T-cell (primary cell): ENCODE measurements around the gene NCR3LG1. TPM values are rescaled to one million over a fixed set of nuclear protein-coding genes. Genes with fewer than 3 reads are reported as not detected.

ENCODE experiments used
- ATAC-seq, 4 experiments: fragments of 200-7000 bp in 3 of 4; fragments of 150-1000 bp in 1 of 4; cut with Tn5 transposase; replicated peaks in 1 of 4; 1 replicate in 3 of 4; 2 replicates in 1 of 4; pipeline ENCODE4 v1.10.0; 2021; ENCODE audit warnings: moderate library complexity in 3 of 4, mild to moderate bottlenecking in 2 of 4, moderate number of reproducible peaks in 1 of 4
- CTCF ChIA-PET, 2 donors: fragments of 300-600 bp; sonication (Branson Sonifier 250); formaldehyde crosslinking; loops; one replicate each; lab custom pipeline; 2022; ENCODE audit warnings: antibody characterized with exemption in 2 of 2; lab: Charles Lee
- POLR2A ChIA-PET, 2 donors: fragments of 300-600 bp; sonication (Branson Sonifier 250); formaldehyde crosslinking; loops; one replicate each; lab custom pipeline; 2022; ENCODE audit warnings: antibody characterized with exemption in 2 of 2; lab: Charles Lee
- DNase-seq, 35 experiments: peaks; one replicate each; pipeline versions ENCODE4 v3.0.0 to v3.0.0-alpha.2; 2013 to 2023
- H3K27ac ChIP-seq: one replicate; pipeline ENCODE4 v1.5.1; 2013; ENCODE audit warnings: low read length
- H3K27me3 ChIP-seq, 2 experiments: replicated peaks in 1 of 2; 1 replicate in 1 of 2; 2 replicates in 1 of 2; pipeline versions ENCODE4 v1.6.1 to v1.7.0; 2013; ENCODE audit warnings: low read length in 1 of 2, mixed read lengths in 1 of 2; ENCODE audit not compliant: control insufficient read depth in 2 of 2, insufficient read depth in 2 of 2; ENCODE audit errors: extremely low read depth in 1 of 2
- H3K36me3 ChIP-seq, 2 donors: 1 replicate in 1 of 2; 2 replicates in 1 of 2; pipeline versions ENCODE4 v1.6.1 to v1.7.0; 2013; ENCODE audit warnings: low read length in 1 of 2; ENCODE audit not compliant: control insufficient read depth in 2 of 2, insufficient read depth in 1 of 2; ENCODE audit errors: extremely low read depth in 1 of 2
- H3K4me1 ChIP-seq, 2 experiments: 1 replicate in 1 of 2; 2 replicates in 1 of 2; pipeline versions ENCODE4 v1.6.1 to v1.7.0; 2013; ENCODE audit warnings: low read length in 2 of 2, mixed read lengths in 1 of 2; ENCODE audit not compliant: insufficient read depth in 2 of 2, control insufficient read depth in 1 of 2; ENCODE audit errors: extremely low read depth in 1 of 2
- H3K4me3 ChIP-seq, 2 donors: 1 replicate in 1 of 2; 2 replicates in 1 of 2; pipeline versions ENCODE4 v1.5.1 to v1.7.0; 2013; ENCODE audit warnings: mild to moderate bottlenecking in 2 of 2, low read length in 1 of 2, moderate library complexity in 1 of 2; ENCODE audit not compliant: control insufficient read depth in 1 of 2; ENCODE audit errors: extremely low read depth in 1 of 2
- H3K9me3 ChIP-seq: 2 replicates; pipeline ENCODE4 v1.7.0; 2013
- H3K27ac Mint-ChIP-seq, 2 donors: one replicate each; pipeline ENCODE4 v1.8.0; 2020 to 2021; ENCODE audit warnings: mild to moderate bottlenecking in 2 of 2, mixed read lengths in 2 of 2
- H3K27me3 Mint-ChIP-seq, 2 donors: one replicate each; pipeline ENCODE4 v1.8.0; 2021 to 2022; ENCODE audit warnings: mixed read lengths in 2 of 2
- H3K36me3 Mint-ChIP-seq: one replicate; pipeline ENCODE4 v1.8.0; 2021; ENCODE audit warnings: mixed read lengths
- H3K4me1 Mint-ChIP-seq, 3 donors: one replicate each; pipeline ENCODE4 v1.8.0; 2020 to 2022; ENCODE audit warnings: mixed read lengths in 3 of 3, mild to moderate bottlenecking in 1 of 3
- H3K4me3 Mint-ChIP-seq, 3 donors: one replicate each; pipeline ENCODE4 v1.8.0; 2020 to 2022; ENCODE audit warnings: mild to moderate bottlenecking in 3 of 3, mixed read lengths in 3 of 3, moderate library complexity in 3 of 3
- H3K9me3 Mint-ChIP-seq, 3 donors: one replicate each; pipeline ENCODE4 v1.8.0; 2020 to 2022; ENCODE audit warnings: mixed read lengths in 3 of 3
- WGBS: methylation state at CpG from one replicate; pipeline ENCODE4 v1.1.5; 2013; ENCODE audit warnings: missing lambda C conversion rate; ENCODE audit not compliant: insufficient coverage; 5-methylcytosine and 5-hydroxymethylcytosine counted together
- total RNA-seq, 35 experiments: library from RNA in 6 of 35; stranded (reverse) in 6 of 35; fragments of 120-200 nt in 1 of 35; gene quantifications; one replicate each; pipeline versions ENCODE4 v1.2.1 to v1.2.4 and lab custom pipeline; 2013 to 2026

Gene NCR3LG1
- total RNA-seq, 5 donors from 2014 or later (not counting 1 experiment from before 2014, with no cell fraction given) = 1.8 to 3.6 (median 2.6) TPM

GRCh38 chr11:17368551-17368950 is 17.0 kb downstream of the NCR3LG1 start:
- Mint-ChIP-seq H3K27me3 (no peaks in the 10 kb centered on the region), H3K36me3 (peaks cover 62% of the 10 kb centered on the region), H3K9me3 (peaks cover 22 to 41% (median 38%) of the 10 kb centered on the region in 3 donors), H3K4me1 (no peaks in the 10 kb centered on the region), H3K4me3 (no peak overlapping the region), H3K27ac (no peak overlapping the region)
- Histone ChIP-seq H3K36me3 (peaks cover 0 to 14% of the 10 kb centered on the region in 2 donors), H3K4me3 (no peak overlapping the region), H3K27me3 (no peaks in the 10 kb centered on the region), H3K4me1 (no peaks in the 10 kb centered on the region), H3K27ac (no peak overlapping the region), H3K9me3 (no peaks in the 10 kb centered on the region)
- WGBS = 100% methylated on average over 1 of the region's 3 CpGs
- ATAC-seq (no peak), DNase-seq (no peak)
- POLR2A ChIA-PET = no interaction called here
- CTCF ChIA-PET = no interaction called here

DNA sequence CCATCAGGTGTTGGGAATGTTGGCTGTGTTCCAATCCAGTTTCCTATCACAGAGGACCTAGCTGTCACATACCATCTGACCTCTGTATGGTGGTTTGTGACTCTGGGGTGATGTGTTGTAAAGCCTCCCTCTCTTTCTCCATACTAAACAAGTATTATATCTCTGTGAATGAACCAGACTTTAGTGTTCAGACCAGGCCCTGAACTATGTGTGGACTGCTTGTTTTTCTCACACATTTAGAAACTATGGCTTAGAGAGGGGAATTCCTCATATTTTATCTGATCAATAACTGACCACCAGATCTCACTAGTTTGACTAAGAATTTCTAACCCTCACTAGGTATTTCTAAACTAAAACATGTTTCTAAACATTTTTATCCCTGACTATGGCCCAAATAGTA is 17.5 kb downstream of the NCR3LG1 start:
- Histone ChIP-seq H3K4me1 (no peaks in the 10 kb centered on the region), H3K9me3 (no peaks in the 10 kb centered on the region), H3K27ac (no peak overlapping the region), H3K27me3 (no peaks in the 10 kb centered on the region), H3K4me3 (no peak overlapping the region), H3K36me3 (peaks cover 0 to 14% of the 10 kb centered on the region in 2 donors)
- POLR2A ChIA-PET = interaction anchor here in 1 of 2 donors (0.6 kb wide), 1 partner anchor 79 kb away, joined by 3 read pairs; no protein-coding TSS in a partner anchor
- no peaks in the 10 kb centered on the region for H3K4me1 Mint-ChIP-seq
- DNase-seq (no peak), ATAC-seq (no peak)
- H3K4me3 Mint-ChIP-seq = no peak overlapping the region
- H3K36me3 Mint-ChIP-seq = peaks cover 66% of the 10 kb centered on the region
- H3K27ac Mint-ChIP-seq = no peak overlapping the region
- H3K9me3 Mint-ChIP-seq = peaks cover 22 to 41% (median 38%) of the 10 kb centered on the region in 3 donors
- H3K27me3 Mint-ChIP-seq = no peaks in the 10 kb centered on the region
- CTCF ChIA-PET = interaction anchor here in 1 of 2 donors (0.9 kb wide), 1 partner anchor 14 kb away, joined by 4 read pairs; no protein-coding TSS in a partner anchor

DNA sequence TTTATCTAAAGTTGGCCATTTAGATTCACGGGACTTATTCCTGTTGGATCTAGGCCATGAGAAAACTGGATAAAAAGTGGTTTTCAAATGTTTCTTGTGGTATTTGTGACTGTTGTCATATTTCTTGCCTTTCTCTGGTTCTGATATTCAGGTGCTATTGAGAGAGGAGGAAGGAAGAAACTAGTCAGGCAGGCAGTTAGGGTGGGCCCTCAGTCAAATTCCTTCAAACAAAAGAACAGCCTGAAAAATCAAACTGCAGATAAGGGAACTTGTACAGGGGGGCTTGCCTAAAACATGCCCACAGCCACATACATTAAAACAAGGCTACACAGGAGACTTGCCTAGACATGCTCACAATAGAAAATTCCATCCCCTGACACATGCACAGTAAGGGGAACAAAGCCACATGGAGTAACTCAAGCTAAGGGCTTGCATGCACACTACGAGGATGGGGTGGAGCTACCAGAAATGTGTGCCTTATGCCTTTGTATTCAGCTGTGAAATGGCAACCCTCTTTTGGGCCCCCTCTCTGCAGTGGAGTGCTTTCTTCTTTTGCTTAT is 18.2 kb downstream of the NCR3LG1 start:
- H3K36me3 ChIP-seq = peaks cover 0 to 14% of the 10 kb centered on the region in 2 donors
- no peaks in the 10 kb centered on the region for H3K4me1 Mint-ChIP-seq
- CTCF ChIA-PET = interaction anchor here in 1 of 2 donors (0.9 kb wide), 1 partner anchor 13 kb away, joined by 4 read pairs; no protein-coding TSS in a partner anchor
- H3K4me3 Mint-ChIP-seq = no peak overlapping the region
- H3K27ac ChIP-seq = no peak overlapping the region
- H3K36me3 Mint-ChIP-seq = peaks cover 69% of the 10 kb centered on the region
- no peaks in the 10 kb centered on the region for H3K27me3 Mint-ChIP-seq
- no peak for ATAC-seq
- no peak overlapping the region for H3K27ac Mint-ChIP-seq
- H3K9me3 Mint-ChIP-seq = peaks cover 22 to 41% (median 38%) of the 10 kb centered on the region in 3 donors
- POLR2A ChIA-PET = no interaction called here
- H3K27me3 ChIP-seq = no peaks in the 10 kb centered on the region
- H3K4me1 ChIP-seq = no peaks in the 10 kb centered on the region
- no peak overlapping the region for H3K4me3 ChIP-seq
- 92% methylated on average over 2 of the region's 2 CpGs for WGBS
- DNase-seq = no peak
- no peaks in the 10 kb centered on the region for H3K9me3 ChIP-seq

- no peaks in the 10 kb centered on the region for H3K4me1 Mint-ChIP-seq
- peaks cover 0 to 14% of the 10 kb centered on the region in 2 donors for H3K36me3 ChIP-seq
- CTCF ChIA-PET = no interaction called here
- no peak overlapping the region for H3K27ac ChIP-seq
- no peaks in the 10 kb centered on the region for H3K9me3 ChIP-seq
- H3K27me3 Mint-ChIP-seq = no peaks in the 10 kb centered on the region
- peaks cover 22 to 41% (median 38%) of the 10 kb centered on the region in 3 donors for H3K9me3 Mint-ChIP-seq
- WGBS = no CpG with 5 or more reads among the region's 3 CpGs
- peaks cover 65% of the 10 kb centered on the region for H3K36me3 Mint-ChIP-seq
- POLR2A ChIA-PET = no interaction called here
- H3K27me3 ChIP-seq = no peaks in the 10 kb centered on the region
- H3K27ac Mint-ChIP-seq = no peak overlapping the region
- H3K4me3 Mint-ChIP-seq = no peak overlapping the region
- no peak for DNase-seq
- no peak for ATAC-seq
- H3K4me3 ChIP-seq = no peak overlapping the region
- H3K4me1 ChIP-seq = no peaks in the 10 kb centered on the region
These were observed 20.0 kb downstream of the NCR3LG1 start for GRCh38 chr11:17371614-17372013.

DNA sequence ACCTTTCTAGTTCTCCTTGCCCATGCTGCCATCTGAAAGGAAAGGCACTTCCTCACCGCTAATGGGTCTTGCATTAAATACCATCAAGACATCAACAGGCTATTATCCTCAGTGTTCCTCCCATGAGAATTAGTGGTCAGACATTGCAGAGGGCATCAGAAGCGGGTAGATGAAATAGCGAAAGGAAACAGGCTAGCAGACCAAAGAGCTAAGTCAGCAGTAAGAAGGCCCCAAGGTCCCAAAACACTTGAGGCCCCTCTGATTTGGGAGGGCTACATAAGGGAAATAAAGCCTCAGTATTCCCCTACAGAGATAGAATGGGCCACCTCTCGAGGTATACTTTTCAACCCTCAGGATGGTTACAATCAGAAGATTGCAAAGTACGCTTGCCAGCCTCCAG is 23.9 kb downstream of the NCR3LG1 start:
- Mint-ChIP-seq H3K9me3 (peaks cover 18 to 26% (median 25%) of the 10 kb centered on the region in 3 donors), H3K27me3 (no peaks in the 10 kb centered on the region), H3K27ac (no peak overlapping the region), H3K36me3 (peaks cover 39% of the 10 kb centered on the region), H3K4me1 (no peaks in the 10 kb centered on the region), H3K4me3 (no peak overlapping the region)
- Histone ChIP-seq H3K4me1 (no peaks in the 10 kb centered on the region), H3K36me3 (peaks cover 0 to 5% of the 10 kb centered on the region in 2 donors), H3K4me3 (no peak overlapping the region), H3K9me3 (no peaks in the 10 kb centered on the region), H3K27ac (no peak overlapping the region), H3K27me3 (no peaks in the 10 kb centered on the region)
- DNase-seq (no peak), ATAC-seq (no peak)
- POLR2A ChIA-PET = no interaction called here
- 94% methylated on average over 3 of the region's 5 CpGs for WGBS
- CTCF ChIA-PET = interaction anchor here in 1 of 2 donors (1.4 kb wide), 1 partner anchor 8 kb away, joined by 5 read pairs; no protein-coding TSS in a partner anchor

GRCh38 chr11:17376493-17376892 is 24.9 kb downstream of the NCR3LG1 start:
- H3K27me3 ChIP-seq = no peaks in the 10 kb centered on the region
- DNase-seq (no peak), ATAC-seq (no peak)
- WGBS = 86% methylated on average over 1 of the region's 3 CpGs
- ChIA-PET CTCF (interaction anchor here in 1 of 2 donors (0.5 kb wide), 1 partner anchor 22 kb away, joined by 3 read pairs; no protein-coding TSS in a partner anchor), POLR2A (no interaction called here)
- peaks cover 0 to 5% of the 10 kb centered on the region in 2 donors for H3K36me3 ChIP-seq
- H3K4me3 ChIP-seq = no peak overlapping the region
- H3K4me1 Mint-ChIP-seq = no peaks in the 10 kb centered on the region
- no peaks in the 10 kb centered on the region for H3K27me3 Mint-ChIP-seq
- no peak overlapping the region for H3K4me3 Mint-ChIP-seq
- H3K36me3 Mint-ChIP-seq = peaks cover 29% of the 10 kb centered on the region
- H3K27ac Mint-ChIP-seq = no peak overlapping the region
- no peaks in the 10 kb centered on the region for H3K4me1 ChIP-seq
- peaks cover 10 to 17% (median 16%) of the 10 kb centered on the region in 3 donors for H3K9me3 Mint-ChIP-seq
- no peak overlapping the region for H3K27ac ChIP-seq
- H3K9me3 ChIP-seq = no peaks in the 10 kb centered on the region
